Thyroid gland (tissue), 4 donors: ENCODE data around the gene NRROS.

Experiments used
- CTCF ChIP-seq, 6 experiments: fragments of 200-600 bp in 3 of 6; fragments of 450-650 bp in 3 of 6; sonication (generic) in 3 of 6; IDR thresholded peaks; one replicate each; pipeline ENCODE4 v1.5.1; 2016 to 2019; ENCODE audit warnings: antibody characterized with exemption in 6 of 6, mild to moderate bottlenecking in 2 of 6, inconsistent platforms in 1 of 6, moderate library complexity in 1 of 6
- POLR2A ChIP-seq, 2 donors: fragments of 450-650 bp; IDR thresholded peaks; one replicate each; pipeline ENCODE4 v1.6.1; 2017; ENCODE audit warnings: antibody characterized with exemption in 2 of 2, mild to moderate bottlenecking in 2 of 2, moderate library complexity in 1 of 2

- TF ChIP-seq CTCF (IDR thresholded peaks at IDR 0.05): no peak
- TF ChIP-seq POLR2A (IDR thresholded peaks at IDR 0.05): no peak
Observed at GRCh38 chr3:196604548-196604947, 34.9 kb upstream of the NRROS start.
